ENCODE measurements around the gene UNK.

Gene UNK, protein sequence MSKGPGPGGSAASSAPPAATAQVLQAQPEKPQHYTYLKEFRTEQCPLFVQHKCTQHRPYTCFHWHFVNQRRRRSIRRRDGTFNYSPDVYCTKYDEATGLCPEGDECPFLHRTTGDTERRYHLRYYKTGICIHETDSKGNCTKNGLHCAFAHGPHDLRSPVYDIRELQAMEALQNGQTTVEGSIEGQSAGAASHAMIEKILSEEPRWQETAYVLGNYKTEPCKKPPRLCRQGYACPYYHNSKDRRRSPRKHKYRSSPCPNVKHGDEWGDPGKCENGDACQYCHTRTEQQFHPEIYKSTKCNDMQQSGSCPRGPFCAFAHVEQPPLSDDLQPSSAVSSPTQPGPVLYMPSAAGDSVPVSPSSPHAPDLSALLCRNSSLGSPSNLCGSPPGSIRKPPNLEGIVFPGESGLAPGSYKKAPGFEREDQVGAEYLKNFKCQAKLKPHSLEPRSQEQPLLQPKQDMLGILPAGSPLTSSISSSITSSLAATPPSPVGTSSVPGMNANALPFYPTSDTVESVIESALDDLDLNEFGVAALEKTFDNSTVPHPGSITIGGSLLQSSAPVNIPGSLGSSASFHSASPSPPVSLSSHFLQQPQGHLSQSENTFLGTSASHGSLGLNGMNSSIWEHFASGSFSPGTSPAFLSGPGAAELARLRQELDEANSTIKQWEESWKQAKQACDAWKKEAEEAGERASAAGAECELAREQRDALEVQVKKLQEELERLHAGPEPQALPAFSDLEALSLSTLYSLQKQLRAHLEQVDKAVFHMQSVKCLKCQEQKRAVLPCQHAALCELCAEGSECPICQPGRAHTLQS

DNA sequence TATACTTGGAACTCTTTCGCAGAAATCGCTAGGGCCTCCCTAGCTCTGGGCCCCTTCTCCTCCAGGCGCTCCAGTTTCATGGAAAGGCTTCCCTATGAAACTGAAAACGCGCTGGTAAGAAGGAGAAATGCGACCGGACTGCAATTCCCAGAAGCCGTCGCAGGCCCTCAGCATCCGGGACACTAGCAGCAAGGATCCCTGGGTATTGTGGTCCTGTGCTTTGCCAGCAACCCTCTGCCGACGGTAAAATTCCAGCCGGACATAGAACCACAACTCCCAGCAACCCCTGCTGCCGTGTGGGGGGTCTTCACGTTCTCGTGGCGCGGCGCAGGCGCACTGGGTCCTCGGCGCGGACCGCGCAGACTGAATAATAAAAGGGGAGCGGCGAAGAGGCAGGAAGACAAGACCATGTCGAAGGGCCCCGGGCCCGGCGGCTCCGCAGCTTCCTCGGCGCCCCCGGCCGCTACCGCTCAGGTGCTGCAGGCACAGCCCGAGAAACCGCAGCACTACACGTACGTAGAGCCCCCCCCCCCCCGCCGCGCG, at the start of gene UNK:
Gene UNK, plus strand, starts transcription at position 334 of the 543 bp plus-strand sequence. Its CDS starts 75 bp downstream, at position 409.
- no peaks in the 10 kb centered on the region for H3K36me3 ChIP-seq (ENCODE audit: control insufficient read depth, insufficient read depth, low read length)
- H3K4me1 ChIP-seq (ENCODE audit: control insufficient read depth, insufficient read depth, low read length) = peaks cover 33% of the 10 kb centered on the region
- no peaks in the 10 kb centered on the region for H3K9me3 ChIP-seq (ENCODE audit: control insufficient read depth, low read length)
- H3K27me3 ChIP-seq (ENCODE audit: control insufficient read depth, insufficient read depth, low read length) = no peaks in the 10 kb centered on the region
- H3K4me3 ChIP-seq (ENCODE audit: low read length) = peak within 1 kb of the TSS; percentile 56
- H3K9ac ChIP-seq (ENCODE audit: low read length) = peak within 1 kb of the TSS; percentile 82

DNA sequence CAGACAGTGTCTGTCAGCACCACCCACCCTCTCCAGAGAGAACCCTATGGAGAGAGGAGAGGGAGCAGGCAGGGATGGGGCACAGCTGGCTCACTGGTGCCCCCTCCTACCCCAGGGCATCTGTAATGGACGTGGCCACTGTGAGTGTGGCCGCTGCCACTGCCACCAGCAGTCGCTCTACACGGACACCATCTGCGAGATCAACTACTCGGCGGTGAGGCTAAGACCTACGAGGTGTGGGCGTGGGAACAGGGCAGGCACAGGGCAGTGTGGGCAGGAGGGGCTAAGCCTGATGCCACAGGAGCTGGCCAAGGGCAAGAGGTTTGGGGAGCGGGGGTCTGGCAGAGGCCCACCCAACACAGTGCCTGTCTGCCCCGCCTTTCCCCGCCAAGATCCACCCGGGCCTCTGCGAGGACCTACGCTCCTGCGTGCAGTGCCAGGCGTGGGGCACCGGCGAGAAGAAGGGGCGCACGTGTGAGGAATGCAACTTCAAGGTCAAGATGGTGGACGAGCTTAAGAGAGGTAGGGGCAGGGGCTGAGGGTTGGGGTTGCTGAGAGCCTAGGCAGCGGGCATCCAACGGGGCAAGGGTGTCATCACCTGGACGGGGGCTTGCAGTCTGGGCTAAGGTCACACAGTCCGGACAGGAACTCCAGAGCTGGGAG, 48.3 kb upstream of the UNK start:
- H3K27me3 ChIP-seq (ENCODE audit: control insufficient read depth, insufficient read depth, low read length) = no peaks in the 10 kb centered on the region
- peaks cover 10% of the 10 kb centered on the region for H3K4me1 ChIP-seq (ENCODE audit: control insufficient read depth, insufficient read depth, low read length)
- no peak overlapping the region for H3K4me3 ChIP-seq (ENCODE audit: low read length)
- no peaks in the 10 kb centered on the region for H3K9me3 ChIP-seq (ENCODE audit: control insufficient read depth, low read length)
- H3K9ac ChIP-seq (ENCODE audit: low read length) = no peak overlapping the region
- H3K36me3 ChIP-seq (ENCODE audit: control insufficient read depth, insufficient read depth, low read length) = peaks cover 43% of the 10 kb centered on the region

DNA sequence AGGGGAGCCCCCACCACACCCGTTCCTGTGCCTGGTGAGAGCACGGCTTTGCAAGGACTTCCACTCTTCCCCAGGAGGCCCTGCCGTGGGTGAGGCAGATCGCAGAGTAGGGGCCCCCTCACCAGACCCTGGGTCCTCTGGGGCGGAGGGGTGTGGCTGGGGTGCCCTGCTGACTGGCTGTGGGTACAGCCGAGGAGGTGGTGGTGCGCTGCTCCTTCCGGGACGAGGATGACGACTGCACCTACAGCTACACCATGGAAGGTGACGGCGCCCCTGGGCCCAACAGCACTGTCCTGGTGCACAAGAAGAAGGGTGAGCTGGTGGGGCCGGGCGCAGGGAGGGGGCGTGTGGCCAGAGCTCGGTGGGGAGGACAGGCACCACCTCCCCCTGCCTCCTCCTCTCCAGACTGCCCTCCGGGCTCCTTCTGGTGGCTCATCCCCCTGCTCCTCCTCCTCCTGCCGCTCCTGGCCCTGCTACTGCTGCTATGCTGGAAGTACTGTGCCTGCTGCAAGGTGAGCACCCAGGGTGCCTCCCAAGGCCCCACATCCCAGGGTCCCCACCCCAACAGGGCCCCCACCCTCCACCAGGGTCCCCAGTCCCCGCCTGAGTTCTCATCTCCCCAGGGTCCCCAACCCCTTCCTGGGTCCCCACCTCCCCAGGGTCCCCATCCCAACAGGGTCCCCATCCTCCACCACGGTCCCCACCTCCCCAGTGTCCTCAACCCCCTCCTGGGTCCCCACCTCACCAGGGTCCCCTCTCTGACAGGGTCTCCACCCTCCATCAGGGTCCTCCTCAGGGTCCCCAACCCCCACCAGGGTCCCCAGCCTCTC, 47.3 kb upstream of the UNK start:
- H3K9ac ChIP-seq (ENCODE audit: low read length) = no peak overlapping the region

DNA sequence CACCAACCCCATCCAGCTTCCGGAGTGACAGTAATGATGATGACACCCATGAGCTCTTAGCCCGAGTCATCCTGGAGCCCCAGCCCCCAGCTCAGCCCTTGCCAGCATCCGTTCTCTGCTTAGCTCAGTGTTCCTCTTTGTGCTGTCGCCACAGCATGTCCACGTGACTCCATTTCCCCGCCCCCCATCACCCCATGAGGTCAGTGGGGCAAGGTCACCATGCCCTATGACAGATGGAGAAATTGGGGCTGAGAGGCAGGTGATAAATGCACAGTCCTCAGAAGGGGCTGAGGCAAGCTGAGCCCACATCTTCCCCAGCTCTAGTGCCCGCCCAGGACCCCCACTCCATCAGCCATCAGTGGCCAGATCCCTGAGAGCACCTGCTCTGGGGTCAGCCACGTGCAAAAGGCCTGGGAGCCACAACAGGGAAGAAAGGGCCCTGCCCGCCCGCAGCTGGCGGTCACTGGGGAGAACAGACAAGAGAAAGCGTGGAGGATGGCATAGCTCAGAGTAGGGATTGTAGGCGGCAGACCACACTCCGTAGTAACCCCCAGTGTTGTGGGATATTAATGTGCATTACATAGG, 46.3 kb upstream of the UNK start:
- Histone ChIP-seq H3K4me1 (ENCODE audit: control insufficient read depth, insufficient read depth, low read length) (no peaks in the 10 kb centered on the region), H3K27me3 (ENCODE audit: control insufficient read depth, insufficient read depth, low read length) (no peaks in the 10 kb centered on the region), H3K9me3 (ENCODE audit: control insufficient read depth, low read length) (no peaks in the 10 kb centered on the region), H3K4me3 (ENCODE audit: low read length) (no peak overlapping the region), H3K9ac (ENCODE audit: low read length) (no peak overlapping the region), H3K36me3 (ENCODE audit: control insufficient read depth, insufficient read depth, low read length) (peaks cover 35% of the 10 kb centered on the region)

More for the DNA sequence above, 47.3 kb upstream of the UNK start:
- peaks cover 38% of the 10 kb centered on the region for H3K36me3 ChIP-seq (ENCODE audit: control insufficient read depth, insufficient read depth, low read length)
- no peaks in the 10 kb centered on the region for H3K27me3 ChIP-seq (ENCODE audit: control insufficient read depth, insufficient read depth, low read length)
- peaks cover under 1% of the 10 kb centered on the region for H3K4me1 ChIP-seq (ENCODE audit: control insufficient read depth, insufficient read depth, low read length)
- no peaks in the 10 kb centered on the region for H3K9me3 ChIP-seq (ENCODE audit: control insufficient read depth, low read length)
- H3K4me3 ChIP-seq (ENCODE audit: low read length) = no peak overlapping the region

DNA sequence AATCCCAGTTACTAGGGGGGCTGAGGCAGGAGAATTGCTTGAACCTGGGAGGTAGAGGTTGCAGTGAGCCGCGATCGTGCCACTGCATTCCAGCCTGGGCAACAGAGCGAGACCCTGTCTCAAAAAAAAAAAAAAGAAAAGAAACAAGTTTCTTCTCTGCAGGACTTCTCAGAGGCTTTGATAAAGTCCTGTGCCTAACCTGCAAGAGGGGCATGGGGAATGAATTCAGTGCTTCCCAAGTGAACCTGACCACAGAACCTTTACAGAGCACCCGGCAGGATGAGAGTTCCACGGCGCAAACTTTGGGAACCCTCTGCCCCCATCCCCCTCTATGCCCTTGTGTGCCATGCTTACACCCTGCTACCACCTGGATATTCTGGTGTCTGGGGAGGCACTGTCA, 45.4 kb upstream of the UNK start:
- Histone ChIP-seq H3K27me3 (ENCODE audit: control insufficient read depth, insufficient read depth, low read length) (no peaks in the 10 kb centered on the region), H3K9ac (ENCODE audit: low read length) (no peak overlapping the region), H3K36me3 (ENCODE audit: control insufficient read depth, insufficient read depth, low read length) (peaks cover 35% of the 10 kb centered on the region), H3K9me3 (ENCODE audit: control insufficient read depth, low read length) (no peaks in the 10 kb centered on the region), H3K4me3 (ENCODE audit: low read length) (no peak overlapping the region), H3K4me1 (ENCODE audit: control insufficient read depth, insufficient read depth, low read length) (no peaks in the 10 kb centered on the region)

DNA sequence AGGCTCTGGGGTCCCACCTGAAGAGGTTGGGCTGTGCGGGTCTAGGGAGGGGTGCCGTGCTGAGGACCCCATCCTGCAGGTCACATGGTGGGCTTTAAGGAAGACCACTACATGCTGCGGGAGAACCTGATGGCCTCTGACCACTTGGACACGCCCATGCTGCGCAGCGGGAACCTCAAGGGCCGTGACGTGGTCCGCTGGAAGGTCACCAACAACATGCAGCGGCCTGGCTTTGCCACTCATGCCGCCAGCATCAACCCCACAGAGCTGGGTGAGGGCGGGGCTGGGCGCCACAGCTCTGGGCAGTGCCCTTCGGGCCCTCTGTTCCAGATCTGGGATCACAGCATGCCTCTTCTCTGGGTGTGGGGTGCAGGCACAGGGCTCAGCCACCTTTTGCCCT, 44.8 kb upstream of the UNK start:
- H3K27me3 ChIP-seq (ENCODE audit: control insufficient read depth, insufficient read depth, low read length) = no peaks in the 10 kb centered on the region
- peaks cover 35% of the 10 kb centered on the region for H3K36me3 ChIP-seq (ENCODE audit: control insufficient read depth, insufficient read depth, low read length)
- H3K4me3 ChIP-seq (ENCODE audit: low read length) = no peak overlapping the region
- no peak overlapping the region for H3K9ac ChIP-seq (ENCODE audit: low read length)
- no peaks in the 10 kb centered on the region for H3K4me1 ChIP-seq (ENCODE audit: control insufficient read depth, insufficient read depth, low read length)
- H3K9me3 ChIP-seq (ENCODE audit: control insufficient read depth, low read length) = no peaks in the 10 kb centered on the region

DNA sequence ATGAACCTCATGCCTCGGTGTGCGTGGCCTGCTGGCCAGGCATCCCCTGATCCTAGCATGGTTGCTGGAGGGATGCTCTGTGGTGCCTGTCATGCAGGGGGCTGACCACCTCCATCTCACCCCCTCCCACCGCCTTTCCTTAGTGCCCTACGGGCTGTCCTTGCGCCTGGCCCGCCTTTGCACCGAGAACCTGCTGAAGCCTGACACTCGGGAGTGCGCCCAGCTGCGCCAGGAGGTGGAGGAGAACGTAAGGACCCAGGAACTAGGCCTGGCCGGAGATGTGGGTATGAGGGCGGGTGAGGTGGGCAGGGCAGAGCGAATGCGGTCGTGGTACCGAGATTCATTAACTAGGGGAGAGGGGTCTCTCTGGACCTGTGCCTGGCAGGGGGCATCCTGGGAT, 44.4 kb upstream of the UNK start:
- no peak overlapping the region for H3K4me3 ChIP-seq (ENCODE audit: low read length)
- no peak overlapping the region for H3K9ac ChIP-seq (ENCODE audit: low read length)
- H3K36me3 ChIP-seq (ENCODE audit: control insufficient read depth, insufficient read depth, low read length) = peaks cover 35% of the 10 kb centered on the region
- H3K4me1 ChIP-seq (ENCODE audit: control insufficient read depth, insufficient read depth, low read length) = no peaks in the 10 kb centered on the region
- no peaks in the 10 kb centered on the region for H3K9me3 ChIP-seq (ENCODE audit: control insufficient read depth, low read length)
- no peaks in the 10 kb centered on the region for H3K27me3 ChIP-seq (ENCODE audit: control insufficient read depth, insufficient read depth, low read length)

DNA sequence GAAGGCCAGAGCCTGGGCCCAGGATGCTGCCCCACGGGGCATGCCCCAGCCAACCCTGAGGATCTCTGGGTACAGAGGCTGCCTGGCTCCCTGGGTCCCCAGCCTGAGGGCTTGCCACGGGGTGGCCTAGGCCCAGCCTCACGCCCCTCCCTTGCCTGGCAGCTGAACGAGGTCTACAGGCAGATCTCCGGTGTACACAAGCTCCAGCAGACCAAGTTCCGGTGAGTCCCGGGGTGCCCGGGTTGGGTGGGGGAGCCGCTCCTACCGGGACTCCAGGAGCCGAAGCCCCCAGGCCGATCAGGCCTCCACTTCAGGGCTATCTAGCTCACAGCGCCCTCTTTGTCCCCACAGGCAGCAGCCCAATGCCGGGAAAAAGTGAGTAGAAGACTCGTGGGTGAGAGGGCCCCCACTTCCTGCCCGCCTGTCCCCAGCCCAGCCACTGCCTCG, 44.0 kb upstream of the UNK start:
- Histone ChIP-seq H3K36me3 (ENCODE audit: control insufficient read depth, insufficient read depth, low read length) (peaks cover 35% of the 10 kb centered on the region), H3K4me3 (ENCODE audit: low read length) (no peak overlapping the region), H3K27me3 (ENCODE audit: control insufficient read depth, insufficient read depth, low read length) (no peaks in the 10 kb centered on the region), H3K4me1 (ENCODE audit: control insufficient read depth, insufficient read depth, low read length) (no peaks in the 10 kb centered on the region), H3K9ac (ENCODE audit: low read length) (no peak overlapping the region), H3K9me3 (ENCODE audit: control insufficient read depth, low read length) (no peaks in the 10 kb centered on the region)

DNA sequence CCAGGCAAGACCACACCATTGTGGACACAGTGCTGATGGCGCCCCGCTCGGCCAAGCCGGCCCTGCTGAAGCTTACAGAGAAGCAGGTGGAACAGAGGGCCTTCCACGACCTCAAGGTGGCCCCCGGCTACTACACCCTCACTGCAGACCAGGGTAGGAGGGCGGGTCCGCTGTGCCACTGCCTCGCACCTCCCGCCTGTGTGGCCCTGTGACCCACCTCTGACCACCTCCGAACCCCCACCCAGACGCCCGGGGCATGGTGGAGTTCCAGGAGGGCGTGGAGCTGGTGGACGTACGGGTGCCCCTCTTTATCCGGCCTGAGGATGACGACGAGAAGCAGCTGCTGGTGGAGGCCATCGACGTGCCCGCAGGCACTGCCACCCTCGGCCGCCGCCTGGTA, 42.3 kb upstream of the UNK start:
- Histone ChIP-seq H3K27me3 (ENCODE audit: control insufficient read depth, insufficient read depth, low read length) (no peaks in the 10 kb centered on the region), H3K36me3 (ENCODE audit: control insufficient read depth, insufficient read depth, low read length) (peaks cover 21% of the 10 kb centered on the region), H3K9ac (ENCODE audit: low read length) (no peak overlapping the region), H3K9me3 (ENCODE audit: control insufficient read depth, low read length) (no peaks in the 10 kb centered on the region), H3K4me3 (ENCODE audit: low read length) (no peak overlapping the region), H3K4me1 (ENCODE audit: control insufficient read depth, insufficient read depth, low read length) (no peaks in the 10 kb centered on the region)

DNA sequence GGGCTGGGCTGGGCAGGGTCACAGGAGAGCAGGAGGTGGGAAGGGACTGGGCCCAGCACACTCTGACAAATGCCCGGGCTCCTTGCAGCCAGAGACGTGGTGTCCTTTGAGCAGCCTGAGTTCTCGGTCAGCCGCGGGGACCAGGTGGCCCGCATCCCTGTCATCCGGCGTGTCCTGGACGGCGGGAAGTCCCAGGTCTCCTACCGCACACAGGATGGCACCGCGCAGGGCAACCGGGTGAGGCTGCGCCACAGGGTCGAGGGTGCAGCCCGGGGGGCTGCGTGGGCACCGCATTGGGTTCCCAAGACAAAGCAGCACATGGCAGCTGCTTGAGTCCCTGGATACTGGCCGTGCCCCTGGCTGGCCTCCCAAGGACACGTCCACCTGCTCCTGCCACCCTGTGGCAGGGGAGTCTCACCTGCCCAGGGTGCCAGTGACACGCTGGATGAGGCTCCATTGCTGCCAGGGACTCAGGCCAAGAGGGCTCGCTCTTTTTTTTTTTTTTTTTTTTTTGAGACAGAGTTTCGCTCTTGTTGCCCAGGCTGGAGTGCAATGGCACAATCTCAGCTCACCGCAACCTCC, 40.9 kb upstream of the UNK start:
- Histone ChIP-seq H3K4me3 (ENCODE audit: low read length) (no peak overlapping the region), H3K9me3 (ENCODE audit: control insufficient read depth, low read length) (no peaks in the 10 kb centered on the region), H3K4me1 (ENCODE audit: control insufficient read depth, insufficient read depth, low read length) (peaks cover 3% of the 10 kb centered on the region), H3K9ac (ENCODE audit: low read length) (no peak overlapping the region), H3K36me3 (ENCODE audit: control insufficient read depth, insufficient read depth, low read length) (peaks cover 26% of the 10 kb centered on the region), H3K27me3 (ENCODE audit: control insufficient read depth, insufficient read depth, low read length) (no peaks in the 10 kb centered on the region)

DNA sequence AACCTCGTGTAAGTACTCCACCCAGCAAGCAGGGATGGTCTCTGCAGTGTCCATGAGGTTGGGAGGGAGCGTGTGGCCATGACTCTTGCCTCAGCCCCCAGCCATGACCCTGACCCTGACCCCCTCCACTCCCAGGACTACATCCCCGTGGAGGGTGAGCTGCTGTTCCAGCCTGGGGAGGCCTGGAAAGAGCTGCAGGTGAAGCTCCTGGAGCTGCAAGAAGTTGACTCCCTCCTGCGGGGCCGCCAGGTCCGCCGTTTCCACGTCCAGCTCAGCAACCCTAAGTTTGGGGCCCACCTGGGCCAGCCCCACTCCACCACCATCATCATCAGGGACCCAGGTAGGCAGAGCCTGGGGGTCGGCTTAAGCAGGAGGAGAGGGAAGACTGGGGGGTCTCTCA, 35.9 kb upstream of the UNK start:
- Histone ChIP-seq H3K27me3 (ENCODE audit: control insufficient read depth, insufficient read depth, low read length) (no peaks in the 10 kb centered on the region), H3K9me3 (ENCODE audit: control insufficient read depth, low read length) (no peaks in the 10 kb centered on the region)

More for the DNA sequence above, 35.9 kb upstream of the UNK start:
- Histone ChIP-seq H3K4me3 (ENCODE audit: low read length) (no peak overlapping the region), H3K9ac (ENCODE audit: low read length) (no peak overlapping the region), H3K4me1 (ENCODE audit: control insufficient read depth, insufficient read depth, low read length) (peaks cover 8% of the 10 kb centered on the region), H3K36me3 (ENCODE audit: control insufficient read depth, insufficient read depth, low read length) (peaks cover 46% of the 10 kb centered on the region)
